Measurements from ENCODE around the gene RFX7.

RFX7 gene

GRCh38 chr15:56042982-56043980 lies 200.4 kb downstream of the RFX7 start:
- no peak for DNase-seq

- DNase-seq: peak in 1 of 2 experiments; percentile 45
Observed at GRCh38 chr15:56042498-56042897, 201.2 kb downstream of the RFX7 start.

GRCh38 chr15:56042031-56042430 lies 201.6 kb downstream of the RFX7 start:
- DNase-seq: peak in 1 of 2 experiments; percentile 30

DNA sequence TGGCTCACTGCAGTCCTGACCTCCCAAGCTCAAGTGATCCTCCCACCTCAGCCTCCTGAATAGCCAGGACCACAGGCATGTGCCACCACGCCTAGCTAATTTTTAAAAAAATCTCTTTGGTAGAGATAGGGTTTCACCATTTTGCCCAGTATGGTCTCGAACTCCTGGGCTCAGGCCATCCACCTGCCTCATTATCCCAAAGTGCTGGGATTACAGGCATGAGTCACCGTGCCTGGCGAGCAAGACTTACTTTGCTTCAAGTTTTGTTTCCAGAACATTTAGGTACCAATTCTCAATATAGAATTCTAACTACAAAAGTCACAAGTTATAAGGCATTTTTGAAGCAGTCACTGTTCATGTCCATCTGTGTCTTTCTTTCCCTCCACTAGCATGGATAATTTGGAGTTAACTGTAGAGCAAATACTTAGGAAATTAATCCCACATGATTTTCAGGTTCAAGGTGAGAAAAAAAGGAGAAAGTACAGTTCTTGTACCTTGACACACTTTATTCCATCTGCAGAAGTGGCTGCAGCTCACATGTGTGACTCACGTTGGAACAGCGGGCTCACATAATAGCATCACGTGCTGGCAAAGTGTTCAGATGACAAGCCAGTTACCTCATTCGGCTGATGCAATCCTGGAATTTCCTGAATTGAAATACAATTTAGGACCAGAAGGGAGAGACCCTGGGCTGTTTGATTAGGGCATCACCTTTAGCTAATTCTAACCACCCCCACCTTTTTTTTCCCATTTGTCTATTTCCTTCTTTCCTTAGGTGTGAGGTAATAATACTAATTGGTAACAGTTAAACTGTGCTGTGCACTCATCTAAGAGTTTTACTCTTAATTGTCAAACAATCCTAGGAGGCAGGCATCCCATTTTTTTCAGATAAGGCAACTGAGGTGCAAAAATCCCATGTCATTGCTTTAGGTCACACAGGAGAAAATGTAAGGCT lies 203.3 kb downstream of the RFX7 start:
- DNase-seq: peak; percentile 91 to 94

GRCh38 chr15:56038707-56039106 lies 205.0 kb downstream of the RFX7 start:
- no peak for DNase-seq

- DNase-seq: no peak
Observed at GRCh38 chr15:56038015-56038414, 205.7 kb downstream of the RFX7 start.
